A549 (cell line): Measurements from ENCODE around the gene CD99L2. TPM values are rescaled to one million over a fixed set of nuclear protein-coding genes. Genes with fewer than 3 reads are reported as not detected.
A peak's percentile ranks its signal among the peaks of the same experiment; 100 is the strongest.

Experiments
- ATAC-seq, 2 experiments: fragments of 200-7000 bp in 1 of 2; fragments of >200 bp in 1 of 2; cut with Nextera tagmentation in 1 of 2; cut with Tn5 transposase in 1 of 2; 3 replicates each; pipeline versions ENCODE4 v1.8.0 to v1.9.1; 2018 to 2020; ENCODE audit warnings: mild to moderate bottlenecking in 1 of 2, moderate library complexity in 1 of 2
- CTCF ChIA-PET: fragments of 300-600 bp; sonication (Branson Sonifier 250); formaldehyde crosslinking; extraction: SDS; loops from one replicate; lab custom pipeline; 2021; ENCODE audit warnings: antibody characterized with exemption, inconsistent platforms; lab: Yijun Ruan, JAX
- POLR2A ChIA-PET: fragments of 350-600 bp; formaldehyde crosslinking; extraction: SDS; loops from one replicate; lab custom pipeline; 2021; ENCODE audit warnings: antibody characterized with exemption, inconsistent platforms; lab: Yijun Ruan, JAX
- DNase-seq, 2 experiments: peaks; one replicate each; pipeline versions ENCODE4 v3.0.0 to v3.0.0-alpha.2; 2011 to 2016; ENCODE audit warnings: low read depth in 1 of 2, low spot score in 1 of 2
- FAIRE-seq: peaks from 2 replicates; lab custom pipeline; 2011; peaks lifted over from hg19 to GRCh38; lab: Jason Lieb, UNC
- H3K27ac ChIP-seq, 2 experiments: fragments of >200 bp; sonication (Bioruptor Twin); formaldehyde crosslinking; 3 replicates each; pipeline ENCODE4 v1.5.1; 2016 to 2017
- H3K4me1 ChIP-seq: fragments of >200 bp; sonication (Bioruptor Twin); formaldehyde crosslinking; 3 replicates; pipeline ENCODE4 v1.6.1; 2016
- H3K4me2 ChIP-seq: fragments of >200 bp; sonication (Bioruptor Twin); formaldehyde crosslinking; 3 replicates; pipeline ENCODE4 v1.6.1; 2016
- H3K4me3 ChIP-seq: fragments of >200 bp; sonication (Bioruptor Twin); formaldehyde crosslinking; 3 replicates; pipeline ENCODE4 v1.5.1; 2016
- H3K9me3 ChIP-seq: fragments of >200 bp; sonication (Bioruptor Twin); formaldehyde crosslinking; 3 replicates; pipeline ENCODE4 v1.6.1; 2016
- ATOH8 ChIP-seq: fragments of 250-450 bp; sonication (Bioruptor Pico); IDR thresholded peaks from 2 replicates; pipeline ENCODE4 v1.5.0; 2020; ENCODE audit warnings: low read depth, mild to moderate bottlenecking, moderate library complexity
- BCL3 ChIP-seq: fragments of >200 bp; sonication (Bioruptor Twin); formaldehyde crosslinking; IDR thresholded peaks from 3 replicates; pipeline ENCODE4 v1.6.1; 2016
- CBX2 ChIP-seq: fragments of 200-600 bp; sonication (generic); IDR thresholded peaks from 2 replicates; pipeline ENCODE4 v1.6.1; 2016; ENCODE audit warnings: low read depth, mild to moderate bottlenecking, borderline replicate concordance
- CHD4 ChIP-seq: fragments of 200-600 bp; sonication (generic); IDR thresholded peaks from 2 replicates; pipeline ENCODE4 v1.6.1; 2016; ENCODE audit warnings: antibody characterized with exemption, mild to moderate bottlenecking, borderline replicate concordance
- EHMT2 ChIP-seq: fragments of 200-600 bp; sonication (generic); IDR thresholded peaks from 2 replicates; pipeline ENCODE4 v1.6.1; 2016; ENCODE audit warnings: antibody characterized with exemption, low read depth, mild to moderate bottlenecking, moderate library complexity
- ESRRA ChIP-seq: fragments of 150-350 bp; IDR thresholded peaks from 2 replicates; pipeline ENCODE4 v1.6.1; 2014; ENCODE audit warnings: mild to moderate bottlenecking, low read length, borderline replicate concordance
- FOSB ChIP-seq: fragments of 250-450 bp; sonication (Bioruptor Pico); IDR thresholded peaks from 2 replicates; pipeline ENCODE4 v1.5.0; 2020; ENCODE audit warnings: mild to moderate bottlenecking, moderate library complexity
- HOXB5 ChIP-seq: fragments of 250-450 bp; sonication (Bioruptor Pico); IDR thresholded peaks from 2 replicates; pipeline ENCODE4 v1.5.0; 2020; ENCODE audit warnings: mild to moderate bottlenecking, moderate library complexity
- JUNB ChIP-seq: fragments of >200 bp; sonication (Bioruptor Twin); formaldehyde crosslinking; IDR thresholded peaks from 2 replicates; pipeline ENCODE4 v1.6.1; 2016
- KDM1A ChIP-seq: fragments of 200-600 bp; sonication (generic); IDR thresholded peaks from 2 replicates; pipeline ENCODE4 v1.6.1; 2016; ENCODE audit warnings: low read depth, mild to moderate bottlenecking
- MAFK ChIP-seq: fragments of 450-650 bp; IDR thresholded peaks from 2 replicates; pipeline ENCODE4 v1.6.1; 2014; ENCODE audit not compliant: partially characterized antibody
- MYC ChIP-seq: IDR thresholded peaks from 2 replicates; pipeline ENCODE4 v1.6.1; 2012; ENCODE audit warnings: mild to moderate bottlenecking, inconsistent platforms, low read length, improper control_type of control experiment, borderline replicate concordance
- NFE2L2 ChIP-seq: fragments of 150-350 bp; conservative IDR thresholded peaks from 2 replicates; pipeline ENCODE4 v1.6.1; 2014; ENCODE audit warnings: low read length
- NPAS2 ChIP-seq: fragments of 250-450 bp; sonication (Bioruptor Pico); IDR thresholded peaks from 2 replicates; pipeline ENCODE4 v1.8.0; 2022; ENCODE audit warnings: mild to moderate bottlenecking, moderate library complexity, borderline replicate concordance
- POLR2A ChIP-seq: IDR thresholded peaks from 2 replicates; pipeline ENCODE4 v1.6.1; 2012; ENCODE audit warnings: mild to moderate bottlenecking, low read length
- RAD21 ChIP-seq, 2 experiments: fragments of >200 bp in 1 of 2; sonication (Bioruptor Twin) in 1 of 2; formaldehyde crosslinking in 1 of 2; IDR thresholded peaks in 1 of 2; conservative IDR thresholded peaks in 1 of 2; 2 replicates in 1 of 2; 3 replicates in 1 of 2; pipeline ENCODE4 v1.6.1; 2012 to 2018; ENCODE audit warnings: inconsistent platforms in 1 of 2
- RCOR1 ChIP-seq: fragments of 150-350 bp; IDR thresholded peaks from 2 replicates; pipeline ENCODE4 v1.6.1; 2014; ENCODE audit warnings: antibody characterized with exemption, low read length, low read depth
- SREBF2 ChIP-seq: fragments of 450-650 bp; IDR thresholded peaks from 2 replicates; pipeline ENCODE4 v1.6.1; 2014; ENCODE audit warnings: mild to moderate bottlenecking, moderate library complexity
- TFCP2L1 ChIP-seq: fragments of 250-450 bp; sonication (Bioruptor Pico); IDR thresholded peaks from 2 replicates; pipeline ENCODE4 v1.5.0; 2021; ENCODE audit warnings: mild to moderate bottlenecking
- WGBS: methylation state at CpG from one replicate; pipeline ENCODE4 v1.1.6; 2017; ENCODE audit errors: missing lambda C conversion rate; 5-methylcytosine and 5-hydroxymethylcytosine counted together
- polyA plus RNA-seq, 4 experiments: library from polyadenylated mRNA; depleted of rRNA in 3 of 4; stranded (reverse); fragments of >200 nt; fragmentation: RNase III in 1 of 4; extraction: RNeasy Plus Mini Kit Qiagen cat#74134 plus additional on column Dnase treatment in 1 of 4; gene quantifications; 2 replicates in 3 of 4; 3 replicates in 1 of 4; pipeline ENCODE4 v1.2.3, GENCODE V29; 2011 to 2017
- TF ChIP-seq, protein P1 (sequence below): IDR thresholded peaks from 2 replicates; pipeline ENCODE4 v1.6.1; 2012
- TF ChIP-seq, protein P2 (sequence below): fragments of >200 bp; sonication (Bioruptor Twin); formaldehyde crosslinking; IDR thresholded peaks from 2 replicates; pipeline ENCODE4 v1.6.1; 2016

CD99L2 gene
- polyA plus RNA-seq, 2 of the 4 experiments (the other 2 are of a cell fraction): 50.5 to 66.5 TPM

DNA sequence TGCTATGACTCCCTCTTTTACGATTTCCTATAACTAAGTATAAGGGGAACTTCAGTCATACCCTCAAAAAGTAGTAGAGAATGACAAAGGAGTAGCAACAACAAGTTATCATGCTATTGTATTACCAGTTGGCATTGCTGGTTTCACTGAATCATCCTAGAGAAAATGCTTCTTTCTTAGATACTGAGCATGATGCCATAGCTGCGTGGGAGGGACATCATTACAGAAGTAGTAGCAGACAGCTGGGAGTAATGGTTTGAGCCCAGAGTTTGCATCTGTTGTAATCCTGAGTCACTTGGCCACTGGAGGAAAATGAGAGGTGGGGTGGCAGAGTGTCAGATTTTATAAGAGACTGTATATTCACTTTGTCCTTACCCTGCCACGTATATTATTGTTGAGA lies 166.7 kb downstream of the CD99L2 start:
- Histone ChIP-seq H3K4me3 (no peak overlapping the region), H3K27ac (no peak overlapping the region), H3K4me1 (no peaks in the 10 kb centered on the region), H3K4me2 (no peak overlapping the region), H3K9me3 (no peaks in the 10 kb centered on the region)
- DNase-seq: no peak
- ChIA-PET POLR2A (no interaction called here), CTCF (interaction anchor here (1.9 kb wide), 1 partner anchor 16 kb away, joined by 4 read pairs; no protein-coding TSS in a partner anchor)
- no peak for ATAC-seq
- peak; percentile 13 for FAIRE-seq
- no peak for TF ChIP-seq CBX2
- TF ChIP-seq NPAS2 (CRISPR knock-in tag): no peak
- no peak for TF ChIP-seq BCL3
- TF ChIP-seq JUNB: no peak
- TF ChIP-seq HOXB5 (CRISPR knock-in tag): no peak
- TF ChIP-seq RCOR1: no peak
- 93% methylated on average over 3 of the region's 3 CpGs for WGBS

DNA sequence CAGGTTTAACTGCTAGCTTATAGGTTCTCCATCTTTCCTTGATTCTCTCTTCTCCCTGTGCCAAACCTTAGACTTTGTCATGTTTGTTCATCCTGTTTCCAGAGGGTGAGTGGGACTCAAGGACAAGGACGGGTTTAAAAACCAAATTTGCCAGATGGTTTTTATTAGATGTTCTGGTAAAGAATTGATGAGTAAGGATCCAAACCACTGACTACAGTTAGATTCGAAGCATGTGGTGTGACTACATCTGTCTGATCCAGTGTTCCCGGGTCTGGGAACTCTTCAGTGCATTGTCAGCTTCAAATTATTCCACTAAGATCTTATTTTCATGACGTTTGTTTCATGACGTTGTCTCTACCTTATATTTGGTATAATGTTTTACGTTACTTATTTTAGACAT lies 167.7 kb downstream of the CD99L2 start:
- H3K27ac ChIP-seq: no peak overlapping the region
- POLR2A ChIA-PET: no interaction called here
- H3K4me1 ChIP-seq: no peaks in the 10 kb centered on the region
- DNase-seq (no peak), FAIRE-seq (no peak)
- H3K9me3 ChIP-seq: no peaks in the 10 kb centered on the region
- no peak for TF ChIP-seq POLR2A
- TF ChIP-seq, all 56 proteins: peak for 0
- H3K4me3 ChIP-seq: no peak overlapping the region
- CTCF ChIA-PET: interaction anchor here (1.9 kb wide), 1 partner anchor 15 kb away, joined by 4 read pairs; no protein-coding TSS in a partner anchor
- ATAC-seq: no peak
- WGBS: 92% methylated on average over 6 of the region's 6 CpGs
- no peak overlapping the region for H3K4me2 ChIP-seq

DNA sequence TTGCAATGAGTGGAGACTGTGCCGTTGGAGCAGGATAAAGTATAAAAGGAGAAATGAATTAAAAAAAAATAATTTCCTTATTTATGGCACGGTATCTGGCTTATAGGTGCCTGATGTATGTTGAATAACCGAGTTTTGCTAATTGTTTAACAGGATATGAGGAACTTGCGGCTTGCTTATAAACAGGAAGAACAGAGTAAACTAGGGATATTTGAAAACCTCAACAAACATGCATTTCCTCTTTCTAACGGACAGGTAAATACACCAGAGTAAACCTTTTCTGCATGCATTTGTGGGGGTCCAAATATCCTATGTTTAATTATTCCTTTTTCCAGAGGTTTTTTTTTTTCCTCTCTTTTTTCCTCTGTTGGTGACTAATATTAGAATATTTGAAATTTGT lies 168.5 kb downstream of the CD99L2 start:
- DNase-seq (no peak), ATAC-seq (no peak), FAIRE-seq (no peak)
- ChIA-PET CTCF (interaction anchor here (1.0 to 1.9 kb wide), 2 partner anchors 13 to 14 kb away, joined by 3 to 4 read pairs; no protein-coding TSS in a partner anchor), POLR2A (no interaction called here)
- Histone ChIP-seq H3K9me3 (no peaks in the 10 kb centered on the region), H3K4me1 (no peaks in the 10 kb centered on the region), H3K4me3 (no peak overlapping the region), H3K4me2 (no peak overlapping the region), H3K27ac (no peak overlapping the region)
- TF ChIP-seq KDM1A: no peak
- no peak for TF ChIP-seq MYC
- no peak for TF ChIP-seq CHD4
- no peak for TF ChIP-seq ESRRA
- no peak for TF ChIP-seq MAFK
- no peak for TF ChIP-seq ATOH8 (CRISPR knock-in tag)
- TF ChIP-seq HOXB5 (CRISPR knock-in tag): no peak
- no peak for TF ChIP-seq FOSB (CRISPR knock-in tag)
- TF ChIP-seq TFCP2L1 (CRISPR knock-in tag): no peak
- TF ChIP-seq EHMT2: no peak
- TF ChIP-seq RAD21 (conservative IDR thresholded peaks at IDR 0.05 in 1 of 2, IDR thresholded peaks at IDR 0.05 in 1 of 2): no peak
- TF ChIP-seq NFE2L2: no peak
- no peak for TF ChIP-seq JUNB
- TF ChIP-seq, protein P1, sequence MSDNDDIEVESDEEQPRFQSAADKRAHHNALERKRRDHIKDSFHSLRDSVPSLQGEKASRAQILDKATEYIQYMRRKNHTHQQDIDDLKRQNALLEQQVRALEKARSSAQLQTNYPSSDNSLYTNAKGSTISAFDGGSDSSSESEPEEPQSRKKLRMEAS: no peak
- TF ChIP-seq, protein P2, sequence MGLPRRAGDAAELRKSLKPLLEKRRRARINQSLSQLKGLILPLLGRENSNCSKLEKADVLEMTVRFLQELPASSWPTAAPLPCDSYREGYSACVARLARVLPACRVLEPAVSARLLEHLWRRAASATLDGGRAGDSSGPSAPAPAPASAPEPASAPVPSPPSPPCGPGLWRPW: no peak
- no peak for TF ChIP-seq SREBF2
- WGBS: 83% methylated on average over 5 of the region's 5 CpGs
